ENCODE results near the gene SDHB. TPM values are rescaled to one million over a fixed set of nuclear protein-coding genes. Genes with fewer than 3 reads are reported as not detected.

Gene SDHB
- polyA plus RNA-seq, 1 of the 3 experiments (the other 2 are of a cell fraction) = 128 TPM

DNA sequence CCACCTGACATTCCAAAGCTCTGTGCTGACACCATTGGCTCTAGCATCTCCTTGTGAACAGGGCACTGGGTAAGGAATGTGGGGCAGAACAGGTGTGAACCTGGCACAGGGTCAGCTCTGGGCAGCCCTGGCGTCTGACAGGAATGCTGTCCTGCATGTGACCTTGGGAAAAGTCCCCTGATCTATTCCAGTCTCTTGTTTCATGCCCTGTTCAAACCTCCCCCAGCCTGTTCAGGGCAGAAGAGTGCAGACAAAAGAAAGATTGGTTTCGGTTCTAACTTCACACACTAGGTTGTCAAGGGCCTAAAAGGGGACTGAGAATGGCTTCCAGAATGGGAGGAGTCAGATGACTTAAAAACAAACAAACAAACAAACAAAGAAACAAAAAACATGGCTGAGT, 27.6 kb upstream of the SDHB start:
- Histone ChIP-seq H3K4me1 (ENCODE audit: control insufficient read depth in 1 of 2, insufficient read depth in 2 of 2, low read depth in 1 of 2, low read length in 1 of 2) (no peaks in the 10 kb centered on the region), H2AFZ (ENCODE audit: low read depth) (no peak overlapping the region), H3K9ac (no peak overlapping the region), H3K27ac (ENCODE audit: low read depth in 2 of 2, low read length in 1 of 2) (no peak overlapping the region), H3K36me3 (replicated peaks in 1 of 2; ENCODE audit: control insufficient read depth in 1 of 2, insufficient read depth in 2 of 2, low read length in 1 of 2) (no peaks in the 10 kb centered on the region), H3K4me2 (no peak overlapping the region), H3F3A (replicated peaks; ENCODE audit: insufficient read depth) (no peaks in the 10 kb centered on the region), H3K9me3 (no peaks in the 10 kb centered on the region), H4K20me1 (ENCODE audit: insufficient read depth) (no peaks in the 10 kb centered on the region), H3K27me3 (ENCODE audit: insufficient read depth) (no peaks in the 10 kb centered on the region; the same call in 1 of the 2 replicates), H3K4me3 (ENCODE audit: low read depth in 2 of 2, low read length in 1 of 2) (no peak overlapping the region), H3K9me2 (no peaks in the 10 kb centered on the region), H3K79me2 (ENCODE audit: insufficient read depth) (no peaks in the 10 kb centered on the region)
- POLR2A ChIA-PET = no interaction called here
- CTCF ChIA-PET = interaction anchor here (1.4 to 1.5 kb wide), 2 partner anchors 21 to 45 kb away, joined by 3 read pairs; no protein-coding TSS in a partner anchor
- whole genome bisulfite sequencing (ENCODE audit: low lambda C conversion rate) = 59% methylated on average over 2 of the region's 2 CpGs
- TF ChIP-seq, protein P1, sequence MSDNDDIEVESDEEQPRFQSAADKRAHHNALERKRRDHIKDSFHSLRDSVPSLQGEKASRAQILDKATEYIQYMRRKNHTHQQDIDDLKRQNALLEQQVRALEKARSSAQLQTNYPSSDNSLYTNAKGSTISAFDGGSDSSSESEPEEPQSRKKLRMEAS (IDR thresholded peaks at IDR 0.05; ENCODE audit: low read depth) = no peak
- TF ChIP-seq NRF1 (IDR thresholded peaks at IDR 0.05; ENCODE audit: low read depth, low read length) = no peak
- TF ChIP-seq RAD21 (IDR thresholded peaks at IDR 0.05; ENCODE audit: low read length) = no peak
- no peak for TF ChIP-seq MXI1 (IDR thresholded peaks at IDR 0.05; ENCODE audit: low read depth, low read length)
- TF ChIP-seq RFX5 (IDR thresholded peaks at IDR 0.05; ENCODE audit: low read length) = no peak
- TF ChIP-seq MEF2A (IDR thresholded peaks at IDR 0.05; ENCODE audit: borderline replicate concordance, low read depth) = no peak
- no peak for TF ChIP-seq GABPA (IDR thresholded peaks at IDR 0.05; ENCODE audit: low read depth)
- no peak for TF ChIP-seq TAF1 (IDR thresholded peaks at IDR 0.05; ENCODE audit: borderline replicate concordance, low read depth, low read length)
- TF ChIP-seq, protein P2, sequence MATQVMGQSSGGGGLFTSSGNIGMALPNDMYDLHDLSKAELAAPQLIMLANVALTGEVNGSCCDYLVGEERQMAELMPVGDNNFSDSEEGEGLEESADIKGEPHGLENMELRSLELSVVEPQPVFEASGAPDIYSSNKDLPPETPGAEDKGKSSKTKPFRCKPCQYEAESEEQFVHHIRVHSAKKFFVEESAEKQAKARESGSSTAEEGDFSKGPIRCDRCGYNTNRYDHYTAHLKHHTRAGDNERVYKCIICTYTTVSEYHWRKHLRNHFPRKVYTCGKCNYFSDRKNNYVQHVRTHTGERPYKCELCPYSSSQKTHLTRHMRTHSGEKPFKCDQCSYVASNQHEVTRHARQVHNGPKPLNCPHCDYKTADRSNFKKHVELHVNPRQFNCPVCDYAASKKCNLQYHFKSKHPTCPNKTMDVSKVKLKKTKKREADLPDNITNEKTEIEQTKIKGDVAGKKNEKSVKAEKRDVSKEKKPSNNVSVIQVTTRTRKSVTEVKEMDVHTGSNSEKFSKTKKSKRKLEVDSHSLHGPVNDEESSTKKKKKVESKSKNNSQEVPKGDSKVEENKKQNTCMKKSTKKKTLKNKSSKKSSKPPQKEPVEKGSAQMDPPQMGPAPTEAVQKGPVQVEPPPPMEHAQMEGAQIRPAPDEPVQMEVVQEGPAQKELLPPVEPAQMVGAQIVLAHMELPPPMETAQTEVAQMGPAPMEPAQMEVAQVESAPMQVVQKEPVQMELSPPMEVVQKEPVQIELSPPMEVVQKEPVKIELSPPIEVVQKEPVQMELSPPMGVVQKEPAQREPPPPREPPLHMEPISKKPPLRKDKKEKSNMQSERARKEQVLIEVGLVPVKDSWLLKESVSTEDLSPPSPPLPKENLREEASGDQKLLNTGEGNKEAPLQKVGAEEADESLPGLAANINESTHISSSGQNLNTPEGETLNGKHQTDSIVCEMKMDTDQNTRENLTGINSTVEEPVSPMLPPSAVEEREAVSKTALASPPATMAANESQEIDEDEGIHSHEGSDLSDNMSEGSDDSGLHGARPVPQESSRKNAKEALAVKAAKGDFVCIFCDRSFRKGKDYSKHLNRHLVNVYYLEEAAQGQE (IDR thresholded peaks at IDR 0.05; ENCODE audit: low read depth, low read length) = no peak
- TF ChIP-seq, protein P3, sequence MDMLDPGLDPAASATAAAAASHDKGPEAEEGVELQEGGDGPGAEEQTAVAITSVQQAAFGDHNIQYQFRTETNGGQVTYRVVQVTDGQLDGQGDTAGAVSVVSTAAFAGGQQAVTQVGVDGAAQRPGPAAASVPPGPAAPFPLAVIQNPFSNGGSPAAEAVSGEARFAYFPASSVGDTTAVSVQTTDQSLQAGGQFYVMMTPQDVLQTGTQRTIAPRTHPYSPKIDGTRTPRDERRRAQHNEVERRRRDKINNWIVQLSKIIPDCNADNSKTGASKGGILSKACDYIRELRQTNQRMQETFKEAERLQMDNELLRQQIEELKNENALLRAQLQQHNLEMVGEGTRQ (IDR thresholded peaks at IDR 0.05; ENCODE audit: borderline replicate concordance, low read depth, low read length) = no peak
- no peak for TF ChIP-seq GATA2 (CRISPR knock-in tag; IDR thresholded peaks at IDR 0.05)
- TF ChIP-seq TCF12 (IDR thresholded peaks at IDR 0.05) = no peak
- no peak for TF ChIP-seq YY1 (IDR thresholded peaks at IDR 0.05; ENCODE audit: low read depth)
- TF ChIP-seq CHD2 (IDR thresholded peaks at IDR 0.05; ENCODE audit: low read length, partially characterized antibody) = no peak
- TF ChIP-seq JUND (IDR thresholded peaks at IDR 0.05) = no peak
- TF ChIP-seq, protein P4, sequence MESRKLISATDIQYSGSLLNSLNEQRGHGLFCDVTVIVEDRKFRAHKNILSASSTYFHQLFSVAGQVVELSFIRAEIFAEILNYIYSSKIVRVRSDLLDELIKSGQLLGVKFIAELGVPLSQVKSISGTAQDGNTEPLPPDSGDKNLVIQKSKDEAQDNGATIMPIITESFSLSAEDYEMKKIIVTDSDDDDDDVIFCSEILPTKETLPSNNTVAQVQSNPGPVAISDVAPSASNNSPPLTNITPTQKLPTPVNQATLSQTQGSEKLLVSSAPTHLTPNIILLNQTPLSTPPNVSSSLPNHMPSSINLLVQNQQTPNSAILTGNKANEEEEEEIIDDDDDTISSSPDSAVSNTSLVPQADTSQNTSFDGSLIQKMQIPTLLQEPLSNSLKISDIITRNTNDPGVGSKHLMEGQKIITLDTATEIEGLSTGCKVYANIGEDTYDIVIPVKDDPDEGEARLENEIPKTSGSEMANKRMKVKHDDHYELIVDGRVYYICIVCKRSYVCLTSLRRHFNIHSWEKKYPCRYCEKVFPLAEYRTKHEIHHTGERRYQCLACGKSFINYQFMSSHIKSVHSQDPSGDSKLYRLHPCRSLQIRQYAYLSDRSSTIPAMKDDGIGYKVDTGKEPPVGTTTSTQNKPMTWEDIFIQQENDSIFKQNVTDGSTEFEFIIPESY (IDR thresholded peaks at IDR 0.05; ENCODE audit: borderline replicate concordance, low read depth) = no peak
- no peak for DNase-seq
